Natural killer cell (primary cell): Measurements from ENCODE around the gene AKIP1. TPM values are rescaled to one million over a fixed set of nuclear protein-coding genes. Genes with fewer than 3 reads are reported as not detected.
A peak's percentile ranks its signal among the peaks of the same experiment; 100 is the strongest.

ENCODE experiments used
- ATAC-seq, 3 donors: fragments of 150-1000 bp in 2 of 3; fragments of 200-7000 bp in 1 of 3; cut with Tn5 transposase; 1 replicate in 1 of 3; 2 replicates in 2 of 3; pipeline ENCODE4 v1.10.0; 2021; ENCODE audit warnings: mild to moderate bottlenecking in 2 of 3, moderate library complexity in 2 of 3
- DNase-seq, 2 donors: peaks; one replicate each; pipeline versions ENCODE4 v3.0.0 to v3.0.0-alpha.2; 2013 to 2021; ENCODE audit warnings: mixed read lengths in 1 of 2
- H3K27ac ChIP-seq: one replicate; pipeline ENCODE4 v1.5.1; 2013; ENCODE audit warnings: mild to moderate bottlenecking, low read length
- H3K27me3 ChIP-seq: one replicate; pipeline ENCODE4 v1.6.1; 2013; ENCODE audit warnings: low read length; ENCODE audit not compliant: control insufficient read depth, insufficient read depth
- H3K36me3 ChIP-seq: one replicate; pipeline ENCODE4 v1.6.1; 2013; ENCODE audit warnings: low read length; ENCODE audit not compliant: control insufficient read depth, insufficient read depth
- H3K4me1 ChIP-seq: one replicate; pipeline ENCODE4 v1.6.1; 2013; ENCODE audit warnings: low read length; ENCODE audit not compliant: control insufficient read depth, insufficient read depth
- H3K4me3 ChIP-seq: one replicate; pipeline ENCODE4 v1.5.1; 2013; ENCODE audit warnings: low read length
- H3K9me3 ChIP-seq: one replicate; pipeline ENCODE4 v1.6.1; 2013; ENCODE audit warnings: low read length; ENCODE audit not compliant: control insufficient read depth, insufficient read depth
- H3K27ac Mint-ChIP-seq, 2 donors: one replicate each; pipeline ENCODE4 v1.8.0; 2022; ENCODE audit warnings: mild to moderate bottlenecking in 2 of 2, mixed read lengths in 2 of 2, moderate library complexity in 1 of 2
- H3K27me3 Mint-ChIP-seq, 2 donors: one replicate each; pipeline ENCODE4 v1.8.0; 2022; ENCODE audit warnings: low read depth in 2 of 2, mixed read lengths in 2 of 2
- H3K36me3 Mint-ChIP-seq: one replicate; pipeline ENCODE4 v1.8.0; 2022; ENCODE audit warnings: mixed read lengths
- H3K4me1 Mint-ChIP-seq, 2 donors: one replicate each; pipeline ENCODE4 v1.8.0; 2022; ENCODE audit warnings: mixed read lengths in 2 of 2
- H3K4me3 Mint-ChIP-seq: one replicate; pipeline ENCODE4 v1.8.0; 2022; ENCODE audit warnings: mild to moderate bottlenecking, moderate library complexity, mixed read lengths
- H3K9me3 Mint-ChIP-seq, 2 donors: one replicate each; pipeline ENCODE4 v1.8.0; 2022; ENCODE audit warnings: mixed read lengths in 2 of 2
- CTCF ChIP-seq: fragments of 200-600 bp; IDR thresholded peaks from one replicate; pipeline ENCODE4 v1.8.0; 2022; ENCODE audit warnings: antibody characterized with exemption
- WGBS: methylation state at CpG from one replicate; pipeline ENCODE4 v1.1.7; 2013; ENCODE audit warnings: missing lambda C conversion rate; ENCODE audit not compliant: insufficient coverage; 5-methylcytosine and 5-hydroxymethylcytosine counted together
- intact Hi-C: fragments of 100-400 bp; cut with micrococcal nuclease; formaldehyde crosslinking; loops from one replicate; pipeline ENCODE4 v1.14.2; 2022
- total RNA-seq, 4 donors: library from RNA; stranded (reverse); fragments of 120-200 nt in 1 of 4; gene quantifications; one replicate each; pipeline versions ENCODE4 v1.2.3 to v1.2.4, GENCODE V29; 2013 to 2022

AKIP1 gene
- total RNA-seq, 3 donors from 2014 or later (not counting 1 experiment from before 2014, with no cell fraction given): 4.0 to 7.0 (median 4.0) TPM

DNA sequence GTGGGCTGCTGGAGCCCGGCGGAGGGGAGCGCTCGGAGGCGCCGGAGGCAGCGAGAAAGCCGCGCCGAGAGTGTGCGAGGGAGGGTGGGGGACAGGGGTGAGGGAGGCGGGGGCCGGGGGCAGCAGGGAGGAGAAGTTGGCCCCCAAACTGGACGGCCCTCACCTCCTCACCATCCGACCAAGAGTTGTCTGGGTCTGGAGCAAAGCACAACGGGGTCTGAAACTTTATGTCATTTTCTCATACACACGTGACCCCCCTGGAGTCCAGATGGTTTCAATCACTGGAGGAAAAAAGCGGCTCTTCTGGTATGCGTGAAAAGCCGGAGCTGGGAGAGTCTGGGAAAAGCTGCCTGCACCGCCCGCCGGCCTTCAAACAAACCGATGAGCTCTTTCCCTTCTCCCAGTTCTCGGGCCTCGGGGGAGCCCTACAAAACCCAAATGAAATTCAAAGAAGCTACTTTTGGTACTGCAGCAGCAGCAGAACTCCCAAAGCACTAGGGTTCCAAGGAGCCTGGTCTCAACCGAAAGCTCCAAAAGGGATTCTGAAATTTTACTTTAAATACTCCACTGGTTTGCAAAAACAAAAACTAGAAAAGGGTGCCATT lies 39.7 kb upstream of the AKIP1 start:
- H3K4me3 ChIP-seq: no peak overlapping the region
- no peak overlapping the region for H3K27ac ChIP-seq

DNA sequence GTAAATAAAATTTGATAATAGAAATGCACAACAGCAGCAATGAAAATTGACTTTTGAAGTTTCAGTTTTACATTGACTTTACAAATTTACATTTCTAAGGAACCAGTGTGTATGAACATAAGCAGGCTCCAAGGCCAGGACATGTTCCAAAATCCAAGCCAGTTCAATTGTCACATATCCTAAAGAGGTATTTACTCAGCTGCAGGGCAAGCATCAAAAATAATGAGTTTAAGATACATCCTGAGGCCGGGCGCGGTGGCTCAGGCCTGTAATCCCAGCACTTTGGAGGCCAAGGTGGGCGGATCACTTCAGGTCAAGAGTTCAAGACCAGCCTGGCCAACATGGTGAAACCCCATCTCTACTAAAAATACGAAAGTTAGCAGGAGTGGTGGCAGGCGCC lies 39.0 kb upstream of the AKIP1 start:
- peaks cover 26 to 39% of the 10 kb centered on the region in 2 donors for H3K27me3 Mint-ChIP-seq
- DNase-seq (no peak), ATAC-seq (no peak)
- Histone ChIP-seq H3K4me1 (peaks cover 3% of the 10 kb centered on the region), H3K36me3 (no peaks in the 10 kb centered on the region), H3K27ac (no peak overlapping the region), H3K9me3 (no peaks in the 10 kb centered on the region), H3K4me3 (no peak overlapping the region), H3K27me3 (peaks cover 19% of the 10 kb centered on the region)
- TF ChIP-seq CTCF: no peak
- no peaks in the 10 kb centered on the region for H3K4me1 Mint-ChIP-seq
- WGBS: 94% methylated on average over 6 of the region's 6 CpGs
- no peaks in the 10 kb centered on the region for H3K36me3 Mint-ChIP-seq
- H3K9me3 Mint-ChIP-seq: no peaks in the 10 kb centered on the region
- no peak overlapping the region for H3K27ac Mint-ChIP-seq
- intact Hi-C loops: no loop called here
- no peak overlapping the region for H3K4me3 Mint-ChIP-seq

More for the DNA sequence above, 39.7 kb upstream of the AKIP1 start:
- WGBS: 7% methylated on average over 25 of the region's 27 CpGs
- Mint-ChIP-seq H3K36me3 (no peaks in the 10 kb centered on the region), H3K4me3 (peak overlapping the region; percentile 25), H3K9me3 (no peaks in the 10 kb centered on the region), H3K27ac (no peak overlapping the region), H3K4me1 (no peaks in the 10 kb centered on the region), H3K27me3 (peaks cover 29 to 46% of the 10 kb centered on the region in 2 donors)
- Histone ChIP-seq H3K36me3 (no peaks in the 10 kb centered on the region), H3K4me1 (peaks cover 3% of the 10 kb centered on the region), H3K9me3 (no peaks in the 10 kb centered on the region), H3K27me3 (peaks cover 19% of the 10 kb centered on the region)
- ATAC-seq (no peak), DNase-seq (no peak)
- intact Hi-C loops: no loop called here
- no peak for TF ChIP-seq CTCF

DNA sequence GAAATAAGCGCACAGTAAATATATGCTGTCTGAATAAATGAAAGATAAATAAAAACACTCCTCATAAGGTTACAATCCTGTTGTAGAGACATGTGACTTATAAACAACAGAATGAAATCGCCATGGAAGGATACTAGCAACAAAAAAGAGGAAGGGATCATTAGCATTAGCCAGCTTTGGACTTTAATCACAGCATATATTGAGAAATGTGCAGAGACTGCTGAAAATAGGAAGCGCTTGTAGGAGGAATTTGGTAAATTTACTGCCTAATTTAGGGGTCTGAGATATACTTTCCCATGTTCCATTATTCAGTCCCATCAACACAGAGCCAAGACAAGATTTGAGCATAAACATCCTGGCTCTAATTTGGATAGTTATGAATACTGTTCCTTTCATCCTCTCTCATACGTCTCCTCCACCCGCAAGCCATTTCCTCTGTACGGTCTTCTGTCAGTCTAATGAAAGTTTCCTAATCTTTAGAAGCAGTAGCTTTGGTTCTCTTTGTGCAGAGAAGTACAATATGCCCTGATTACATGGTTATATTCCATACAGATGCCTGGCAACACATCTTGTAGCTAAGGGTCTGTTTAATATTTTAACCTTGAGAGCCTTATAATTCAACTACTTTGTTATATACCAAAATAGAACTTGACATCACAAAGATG lies 37.1 kb upstream of the AKIP1 start:
- no peak overlapping the region for H3K4me3 Mint-ChIP-seq
- no peaks in the 10 kb centered on the region for H3K36me3 Mint-ChIP-seq
- DNase-seq (no peak), ATAC-seq (no peak)
- peaks cover 3% of the 10 kb centered on the region for H3K4me1 ChIP-seq
- intact Hi-C loops: no loop called here
- no peak for TF ChIP-seq CTCF
- peaks cover 23 to 35% of the 10 kb centered on the region in 2 donors for H3K27me3 Mint-ChIP-seq
- H3K4me3 ChIP-seq: no peak overlapping the region
- no peaks in the 10 kb centered on the region for H3K9me3 ChIP-seq
- no peaks in the 10 kb centered on the region for H3K9me3 Mint-ChIP-seq
- 14% methylated on average over 1 of the region's 6 CpGs for WGBS
- H3K27me3 ChIP-seq: peaks cover 15% of the 10 kb centered on the region
- no peak overlapping the region for H3K27ac ChIP-seq
- H3K27ac Mint-ChIP-seq: no peak overlapping the region
- no peaks in the 10 kb centered on the region for H3K4me1 Mint-ChIP-seq
- no peaks in the 10 kb centered on the region for H3K36me3 ChIP-seq
